ENCODE measurements around the gene NHS.

DNA sequence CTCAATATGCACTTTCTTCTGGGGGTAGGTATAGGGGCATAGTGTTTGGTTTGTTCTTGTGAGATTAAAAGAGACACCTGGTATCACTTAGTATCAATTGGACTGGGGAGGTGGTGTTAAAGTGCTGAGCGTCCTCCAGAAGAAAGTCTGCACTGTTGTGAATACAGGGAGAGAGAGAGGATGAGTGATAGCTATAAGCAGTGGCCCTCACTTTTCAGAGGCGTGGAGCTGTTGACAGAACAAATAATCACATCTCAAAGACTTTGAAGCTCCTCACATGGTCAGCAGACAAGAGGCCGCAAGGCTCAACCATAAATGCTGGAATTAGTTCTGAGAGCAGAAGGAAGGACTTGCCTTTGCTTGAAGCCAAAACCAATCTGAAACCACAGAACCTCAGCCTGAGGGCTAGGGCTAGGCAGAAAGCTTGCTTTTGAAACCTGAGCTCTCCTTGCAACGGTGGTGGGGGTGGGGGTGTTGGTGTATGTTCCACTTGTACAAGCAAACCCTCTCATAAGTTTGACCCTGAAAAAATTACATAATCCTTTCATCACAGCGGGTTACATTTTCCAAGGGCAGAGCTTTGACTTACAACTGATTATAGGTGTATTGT is 239.1 kb downstream of the NHS start:
- TF ChIP-seq POLR2A (IDR thresholded peaks at IDR 0.05): no peak
- TF ChIP-seq, protein P1, sequence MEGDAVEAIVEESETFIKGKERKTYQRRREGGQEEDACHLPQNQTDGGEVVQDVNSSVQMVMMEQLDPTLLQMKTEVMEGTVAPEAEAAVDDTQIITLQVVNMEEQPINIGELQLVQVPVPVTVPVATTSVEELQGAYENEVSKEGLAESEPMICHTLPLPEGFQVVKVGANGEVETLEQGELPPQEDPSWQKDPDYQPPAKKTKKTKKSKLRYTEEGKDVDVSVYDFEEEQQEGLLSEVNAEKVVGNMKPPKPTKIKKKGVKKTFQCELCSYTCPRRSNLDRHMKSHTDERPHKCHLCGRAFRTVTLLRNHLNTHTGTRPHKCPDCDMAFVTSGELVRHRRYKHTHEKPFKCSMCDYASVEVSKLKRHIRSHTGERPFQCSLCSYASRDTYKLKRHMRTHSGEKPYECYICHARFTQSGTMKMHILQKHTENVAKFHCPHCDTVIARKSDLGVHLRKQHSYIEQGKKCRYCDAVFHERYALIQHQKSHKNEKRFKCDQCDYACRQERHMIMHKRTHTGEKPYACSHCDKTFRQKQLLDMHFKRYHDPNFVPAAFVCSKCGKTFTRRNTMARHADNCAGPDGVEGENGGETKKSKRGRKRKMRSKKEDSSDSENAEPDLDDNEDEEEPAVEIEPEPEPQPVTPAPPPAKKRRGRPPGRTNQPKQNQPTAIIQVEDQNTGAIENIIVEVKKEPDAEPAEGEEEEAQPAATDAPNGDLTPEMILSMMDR (IDR thresholded peaks at IDR 0.05): no peak
